Heart left ventricle (tissue), 16 donors: ENCODE measurements around the gene SEC61B. TPM values are rescaled to one million over a fixed set of nuclear protein-coding genes. Genes with fewer than 3 reads are reported as not detected.

ENCODE experiments used
- ATAC-seq, 4 donors: fragments of 200-7000 bp; cut with Tn5 transposase; one replicate each; pipeline ENCODE4 v1.9.1; 2020 to 2022; ENCODE audit warnings: moderate library complexity in 4 of 4, mild to moderate bottlenecking in 3 of 4, moderate number of reproducible peaks in 1 of 4
- DNase-seq, 5 donors: peaks; one replicate each; pipeline ENCODE4 v3.0.0-alpha.2; 2020
- H3K27ac ChIP-seq, 12 donors: fragments of 200-600 bp; sonication (generic) in 4 of 12; one replicate each; pipeline versions ENCODE4 v1.5.0 to v1.8.0; 2016 to 2022; ENCODE audit warnings: mild to moderate bottlenecking in 2 of 12
- H3K27me3 ChIP-seq, 9 donors: fragments of 200-600 bp; sonication (generic) in 2 of 9; one replicate each; pipeline versions ENCODE4 v1.5.1 to v1.8.0; 2016 to 2022; ENCODE audit warnings: mild to moderate bottlenecking in 3 of 9
- H3K36me3 ChIP-seq, 9 donors: fragments of 200-600 bp; sonication (generic) in 2 of 9; one replicate each; pipeline versions ENCODE4 v1.5.0 to v1.8.0; 2018 to 2022; ENCODE audit warnings: mild to moderate bottlenecking in 2 of 9
- H3K4me1 ChIP-seq, 12 donors: fragments of 200-600 bp; sonication (generic) in 4 of 12; one replicate each; pipeline versions ENCODE4 v1.5.0 to v1.8.0; 2016 to 2022; ENCODE audit warnings: mild to moderate bottlenecking in 3 of 12
- H3K4me3 ChIP-seq, 12 donors: fragments of 200-600 bp; sonication (generic) in 4 of 12; one replicate each; pipeline versions ENCODE4 v1.5.0 to v1.8.0; 2017 to 2022; ENCODE audit warnings: mild to moderate bottlenecking in 9 of 12, moderate library complexity in 4 of 12
- H3K9me3 ChIP-seq, 12 donors: fragments of 200-600 bp; sonication (generic) in 4 of 12; one replicate each; pipeline versions ENCODE4 v1.5.0 to v1.8.0; 2016 to 2022; ENCODE audit warnings: mild to moderate bottlenecking in 1 of 12
- POLR2A ChIP-seq, 2 donors: fragments of 450-650 bp; IDR thresholded peaks; one replicate each; pipeline ENCODE4 v1.6.1; 2017; ENCODE audit warnings: antibody characterized with exemption in 2 of 2, mild to moderate bottlenecking in 2 of 2, moderate library complexity in 2 of 2
- WGBS, 4 donors: extraction: QIAGEN DNeasy Blood & Tissue Kit in 2 of 4; methylation state at CpG; one replicate each; pipeline versions ENCODE4 v1.1.5 to v1.1.7; 2013 to 2018; 5-methylcytosine and 5-hydroxymethylcytosine counted together
- intact Hi-C, 10 donors: fragments of 100-400 bp; cut with DNase I; formaldehyde crosslinking; loops; one replicate each; pipeline versions ENCODE4 v1.11.1 to v1.14.2; 2022
- polyA plus RNA-seq, 2 donors: library from polyadenylated mRNA; stranded (reverse); fragments of 200-250 nt; gene quantifications; one replicate each; pipeline ENCODE4 v1.2.3, GENCODE V29; 2013
- total RNA-seq, 9 donors: library from RNA; depleted of rRNA in 2 of 9; stranded (reverse); fragments of >200 nt in 2 of 9; fragmentation: NEBNext Ultra II Directional in 3 of 9; extraction: Animal tissue kit (Norgen Biotek cat#: 25700) in 3 of 9; gene quantifications; one replicate each; pipeline versions ENCODE4 v1.1.0 to v1.2.4, GENCODE V29; 2016 to 2023
- TF ChIP-seq, protein P1 (sequence below), 12 donors: fragments of 200-600 bp; sonication (generic) in 4 of 12; IDR thresholded peaks; one replicate each; pipeline versions ENCODE4 v1.5.0 to v1.8.0; 2018 to 2022; ENCODE audit warnings: antibody characterized with exemption in 12 of 12, mild to moderate bottlenecking in 5 of 12
- donor health status: ischemic (EF 13 %, LVEDD 7.1; RV severe dilation, severe dysfunction).
- donor health status: healthy with polysubstance abuse.
- donor health status: DM: no; HTN: yes; CAD: no.
- donor health status: DM: no; HTN: no; CAD: no.
- donor health status: ischemic (EF 25% LVEDD 6.9; RV normal size, moderate dysfunction).
- donor health status: ischemic (EF 25% LVEDD 5.7; RV mildly dilated, moderate dysfunction).
- donor health status: healthy.
- donor health status: DM: yes; HTN: yes; CAD: no.
- donor health status: ischemic (EF 35%, LVEDD 5.7; RV mildly dilated, moderate dysfunction).
- donor health status: nonischemic (EF 11% LVEDD 7.7; RV severe dilation, severe dysfunction).
- donor health status: DM: yes; HTN: yes; CAD: no.
- donor health status: PGD.
- donor health status: ischemic (EF 29% LVEDD 5.4; RV normal size, mild dysfunction).
- donor health status: nonischemic (EF 23%, LVEDD 6.1; RV moderate dilation, normal function).

SEC61B gene
- total and polyA plus RNA-seq, 11 donors: 29.9 to 165 (median 40.6) TPM

DNA sequence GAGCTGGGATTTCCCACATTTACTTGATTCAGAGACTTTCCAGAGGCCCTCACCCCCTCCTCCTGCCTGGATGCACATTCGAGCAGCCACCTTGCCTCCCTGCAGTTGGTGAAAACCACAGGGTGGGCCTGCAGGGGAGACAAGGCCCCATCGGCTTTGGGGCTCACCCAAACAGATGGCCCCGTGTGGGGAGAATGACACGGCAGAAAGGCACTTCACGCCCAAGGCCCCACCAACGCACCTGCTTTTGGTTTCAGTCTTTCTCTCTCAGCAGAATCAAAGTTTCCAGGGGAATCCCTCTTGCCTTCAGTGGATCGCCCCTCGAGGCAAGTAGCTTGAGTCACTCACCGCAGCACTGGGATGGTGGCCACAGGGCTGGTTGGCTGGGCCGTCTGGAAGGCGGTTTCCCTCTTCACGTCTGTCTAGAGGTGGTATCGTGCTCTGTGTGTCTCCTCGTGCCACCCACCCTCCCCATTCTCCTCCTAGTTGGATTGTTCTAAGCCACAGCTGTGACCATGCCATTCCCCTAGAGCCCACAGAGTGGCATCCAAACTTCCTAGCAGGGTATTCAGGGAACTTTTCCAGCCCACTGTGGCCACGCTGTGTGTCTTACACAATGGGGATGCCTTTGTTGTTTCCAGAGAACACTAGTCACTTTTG, 31.8 kb downstream of the SEC61B start:
- DNase-seq (no peak), ATAC-seq (no peak)
- Histone ChIP-seq H3K36me3 (no peaks in the 10 kb centered on the region), H3K27ac (no peak overlapping the region), H3K27me3 (no peaks in the 10 kb centered on the region), H3K4me3 (no peak overlapping the region), H3K4me1 (peaks cover 0 to 26% (median 3%) of the 10 kb centered on the region in 12 donors), H3K9me3 (no peaks in the 10 kb centered on the region)
- intact Hi-C loops: loop anchor here in 1 of 10 donors (10.0 kb wide), 1 partner anchor 761 kb away; no protein-coding TSS in a partner anchor
- WGBS, 4 donors: 80 to 87% (median 83%) methylated on average over 15 of the region's 15 CpGs
- TF ChIP-seq, protein P1, sequence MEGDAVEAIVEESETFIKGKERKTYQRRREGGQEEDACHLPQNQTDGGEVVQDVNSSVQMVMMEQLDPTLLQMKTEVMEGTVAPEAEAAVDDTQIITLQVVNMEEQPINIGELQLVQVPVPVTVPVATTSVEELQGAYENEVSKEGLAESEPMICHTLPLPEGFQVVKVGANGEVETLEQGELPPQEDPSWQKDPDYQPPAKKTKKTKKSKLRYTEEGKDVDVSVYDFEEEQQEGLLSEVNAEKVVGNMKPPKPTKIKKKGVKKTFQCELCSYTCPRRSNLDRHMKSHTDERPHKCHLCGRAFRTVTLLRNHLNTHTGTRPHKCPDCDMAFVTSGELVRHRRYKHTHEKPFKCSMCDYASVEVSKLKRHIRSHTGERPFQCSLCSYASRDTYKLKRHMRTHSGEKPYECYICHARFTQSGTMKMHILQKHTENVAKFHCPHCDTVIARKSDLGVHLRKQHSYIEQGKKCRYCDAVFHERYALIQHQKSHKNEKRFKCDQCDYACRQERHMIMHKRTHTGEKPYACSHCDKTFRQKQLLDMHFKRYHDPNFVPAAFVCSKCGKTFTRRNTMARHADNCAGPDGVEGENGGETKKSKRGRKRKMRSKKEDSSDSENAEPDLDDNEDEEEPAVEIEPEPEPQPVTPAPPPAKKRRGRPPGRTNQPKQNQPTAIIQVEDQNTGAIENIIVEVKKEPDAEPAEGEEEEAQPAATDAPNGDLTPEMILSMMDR (IDR thresholded peaks at IDR 0.05): no peak
- TF ChIP-seq POLR2A (IDR thresholded peaks at IDR 0.05): no peak

DNA sequence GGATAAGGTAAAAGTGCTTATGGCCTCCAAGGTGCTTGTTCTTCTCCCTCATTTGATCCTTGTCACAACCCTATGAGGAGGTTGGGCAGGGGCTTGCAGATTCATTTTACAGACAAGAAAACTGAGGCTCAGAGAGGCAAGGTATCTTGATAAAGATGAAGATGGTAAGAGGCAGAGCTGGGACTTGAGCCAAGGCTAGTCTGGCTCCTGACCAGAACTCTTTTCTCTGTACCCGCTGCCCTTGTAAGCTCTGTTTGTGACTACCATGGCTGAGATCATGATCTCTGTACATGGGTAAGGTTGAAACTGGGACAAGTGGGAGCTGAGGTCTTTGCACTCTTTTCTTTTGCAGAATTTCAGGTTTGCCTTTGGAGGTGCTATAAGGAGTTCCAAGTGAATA, 33.6 kb downstream of the SEC61B start:
- ATAC-seq (no peak), DNase-seq (no peak)
- Histone ChIP-seq H3K4me3 (no peak overlapping the region), H3K4me1 (peaks cover 0 to 39% (median 11%) of the 10 kb centered on the region in 12 donors), H3K27me3 (no peaks in the 10 kb centered on the region), H3K27ac (peak overlapping the region in 3 of 12 donors; percentile 11 to 25 (median 12)), H3K36me3 (no peaks in the 10 kb centered on the region), H3K9me3 (no peaks in the 10 kb centered on the region)
- WGBS, 4 donors: 33 to 44% (median 34%) methylated on average over 1 of the region's 1 CpG
- intact Hi-C loops: loop anchor here in 1 of 10 donors (10.0 kb wide), 1 partner anchor 759 kb away; no protein-coding TSS in a partner anchor
- TF ChIP-seq, protein P1 (IDR thresholded peaks at IDR 0.05): no peak
- TF ChIP-seq POLR2A (IDR thresholded peaks at IDR 0.05): no peak

DNA sequence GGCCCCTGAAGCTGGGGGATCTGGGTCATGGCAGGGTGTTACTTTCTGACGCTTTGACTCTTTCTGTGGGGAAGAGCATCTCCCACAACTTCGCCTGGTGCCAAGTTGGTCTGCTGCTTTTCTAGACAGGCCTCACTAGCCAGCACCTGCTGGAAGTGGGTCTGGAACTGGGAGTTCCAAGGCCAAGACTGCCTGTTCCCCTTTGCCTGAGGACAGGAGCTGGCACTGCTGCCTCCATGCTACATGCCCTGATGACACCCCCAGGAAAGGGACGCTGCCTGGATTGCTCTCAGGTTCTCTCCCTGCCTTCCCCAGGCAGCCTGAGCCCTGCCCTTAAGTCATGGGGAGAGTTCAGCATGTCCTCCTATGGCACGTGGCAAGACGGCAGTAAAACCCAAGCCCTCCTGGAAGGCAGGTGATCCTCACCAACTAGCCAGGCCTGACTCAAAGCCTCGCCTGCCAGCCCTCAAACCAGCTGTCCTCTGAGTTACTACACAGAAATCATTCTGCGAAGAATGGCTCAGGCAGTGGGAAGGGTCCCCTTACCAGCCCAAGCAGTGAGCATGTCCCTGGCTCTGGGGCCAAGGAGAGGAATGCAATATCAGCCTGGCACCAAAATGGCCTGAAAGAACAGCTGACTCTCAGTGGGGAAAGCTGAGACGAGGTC, 35.8 kb downstream of the SEC61B start:
- Histone ChIP-seq H3K36me3 (no peaks in the 10 kb centered on the region), H3K4me3 (no peak overlapping the region), H3K27ac (peak overlapping the region in 8 of 12 donors; percentile 33 to 90 (median 82)), H3K9me3 (no peaks in the 10 kb centered on the region), H3K27me3 (no peaks in the 10 kb centered on the region), H3K4me1 (peaks cover 0 to 39% (median 11%) of the 10 kb centered on the region in 12 donors)
- DNase-seq: no peak
- intact Hi-C loops: loop anchor here in 2 of 10 donors (2.0 to 10.0 kb wide), 2 partner anchors 563 to 757 kb away; partner anchors contain the start of gene NR4A3 (in 1 of the 2)
- 74 to 83% (median 83%) methylated on average over 4 to 8 of the region's 8 CpGs for WGBS, 4 donors
- no peak for ATAC-seq
- TF ChIP-seq POLR2A (IDR thresholded peaks at IDR 0.05): no peak
- TF ChIP-seq, protein P1 (IDR thresholded peaks at IDR 0.05): no peak
